Trophoblast cell (in vitro differentiated cells and primary cell): ENCODE data around the gene SLC13A3.

Experiments used
- DNase-seq, 2 donors: peaks; one replicate each; pipeline ENCODE4 v3.0.0-alpha.2; 2016
- H2AFZ ChIP-seq: 2 replicates; pipeline ENCODE4 v1.6.1; 2013; ENCODE audit warnings: low read length, moderate library complexity, mild to moderate bottlenecking; ENCODE audit not compliant: insufficient read depth, poor library complexity
- H2AK5ac ChIP-seq: 2 replicates; pipeline ENCODE4 v1.6.1; 2013; ENCODE audit warnings: mild to moderate bottlenecking, low read length
- H2BK120ac ChIP-seq: 2 replicates; pipeline ENCODE4 v1.6.1; 2013; ENCODE audit warnings: low read length, mild to moderate bottlenecking, moderate library complexity; ENCODE audit not compliant: insufficient read depth, poor library complexity
- H2BK12ac ChIP-seq: 2 replicates; pipeline ENCODE4 v1.6.1; 2013; ENCODE audit warnings: mild to moderate bottlenecking, low read length, moderate library complexity
- H2BK5ac ChIP-seq: 2 replicates; pipeline ENCODE4 v1.6.1; 2013; ENCODE audit warnings: low read length, low read depth, moderate library complexity, mild to moderate bottlenecking; ENCODE audit not compliant: poor library complexity
- H3K14ac ChIP-seq: 2 replicates; pipeline ENCODE4 v1.6.1; 2013; ENCODE audit warnings: mild to moderate bottlenecking, low read length
- H3K18ac ChIP-seq: 2 replicates; pipeline ENCODE4 v1.6.1; 2013; ENCODE audit warnings: mild to moderate bottlenecking, low read length
- H3K23ac ChIP-seq: 2 replicates; pipeline ENCODE4 v1.6.1; 2013; ENCODE audit warnings: low read length
- H3K27ac ChIP-seq: 2 replicates; pipeline ENCODE4 v1.5.1; 2013; ENCODE audit warnings: low read depth, mild to moderate bottlenecking, inconsistent platforms, low read length, moderate library complexity
- H3K27me3 ChIP-seq: 2 replicates; pipeline ENCODE4 v1.6.1; 2013; ENCODE audit warnings: inconsistent platforms, mild to moderate bottlenecking, low read length, moderate library complexity; ENCODE audit not compliant: insufficient read depth
- H3K36me3 ChIP-seq, 2 experiments: 1 replicate in 1 of 2; 2 replicates in 1 of 2; pipeline ENCODE4 v1.6.1; 2013; ENCODE audit warnings: low read length in 2 of 2, mild to moderate bottlenecking in 2 of 2, moderate library complexity in 1 of 2; ENCODE audit not compliant: insufficient read depth in 2 of 2, control insufficient read depth in 1 of 2
- H3K4ac ChIP-seq: 2 replicates; pipeline ENCODE4 v1.6.1; 2013; ENCODE audit warnings: low read depth, mild to moderate bottlenecking, low read length, moderate library complexity
- H3K4me1 ChIP-seq, 2 experiments: 1 replicate in 1 of 2; 2 replicates in 1 of 2; pipeline ENCODE4 v1.6.1; 2013; ENCODE audit warnings: low read length in 2 of 2, mild to moderate bottlenecking in 2 of 2, moderate library complexity in 1 of 2; ENCODE audit not compliant: insufficient read depth in 2 of 2, control insufficient read depth in 1 of 2
- H3K4me2 ChIP-seq: 2 replicates; pipeline ENCODE4 v1.6.1; 2013; ENCODE audit warnings: inconsistent platforms, mild to moderate bottlenecking, low read length, moderate library complexity
- H3K4me3 ChIP-seq: 2 replicates; pipeline ENCODE4 v1.5.1; 2013; ENCODE audit warnings: mild to moderate bottlenecking, low read depth, low read length, inconsistent platforms
- H3K79me1 ChIP-seq: one replicate; pipeline ENCODE4 v1.6.1; 2013; ENCODE audit warnings: low read length
- H3K79me2 ChIP-seq: 2 replicates; pipeline ENCODE4 v1.6.1; 2013; ENCODE audit warnings: low read length, mild to moderate bottlenecking; ENCODE audit not compliant: control insufficient read depth, insufficient read depth, poor library complexity
- H3K9ac ChIP-seq: 2 replicates; pipeline ENCODE4 v1.6.1; 2013; ENCODE audit warnings: mild to moderate bottlenecking, low read length
- H3K9me3 ChIP-seq: 2 replicates; pipeline ENCODE4 v1.6.1; 2013; ENCODE audit warnings: low read depth, mild to moderate bottlenecking, control low read depth, inconsistent platforms, low read length; ENCODE audit not compliant: insufficient read depth
- H4K12ac ChIP-seq: 2 replicates; pipeline ENCODE4 v1.6.1; 2013; ENCODE audit warnings: low read depth, mild to moderate bottlenecking, low read length, moderate library complexity
- H4K8ac ChIP-seq: 2 replicates; pipeline ENCODE4 v1.6.1; 2013; ENCODE audit warnings: low read depth, mild to moderate bottlenecking, low read length, moderate library complexity
- H4K91ac ChIP-seq: one replicate; pipeline ENCODE4 v1.6.1; 2013; ENCODE audit warnings: low read depth, mild to moderate bottlenecking, low read length, moderate library complexity
- WGBS: extraction: QIAGEN DNeasy Blood & Tissue Kit; methylation state at CpG from one replicate; pipeline ENCODE4 v1.1.7; 2013; ENCODE audit warnings: missing lambda C conversion rate; ENCODE audit not compliant: insufficient read length, insufficient coverage; ENCODE audit errors: extremely low coverage; 5-methylcytosine and 5-hydroxymethylcytosine counted together

The SLC13A3 gene

GRCh38 chr20:46552460-46553420 is 98.5 kb downstream of the SLC13A3 start:
- no peaks in the 10 kb centered on the region for H3K79me2 ChIP-seq
- H2BK12ac ChIP-seq = no peak overlapping the region
- no peak overlapping the region for H3K18ac ChIP-seq
- H3K79me1 ChIP-seq = peaks cover 2% of the 10 kb centered on the region
- peaks cover 5 to 6% of the 10 kb centered on the region in 2 experiments for H3K4me1 ChIP-seq
- WGBS = no CpG with 5 or more reads among the region's 4 CpGs
- H3K36me3 ChIP-seq = no peaks in the 10 kb centered on the region
- H3K4ac ChIP-seq = peak overlapping the region; percentile 17
- H4K8ac ChIP-seq = no peak overlapping the region
- H2BK120ac ChIP-seq = no peak overlapping the region
- H3K27me3 ChIP-seq = no peaks in the 10 kb centered on the region
- H3K4me2 ChIP-seq = no peak overlapping the region
- H2AFZ ChIP-seq = no peak overlapping the region
- DNase-seq = peak in 1 of 2 donors; percentile 10
- H3K27ac ChIP-seq = peak overlapping the region; percentile 16
- H4K91ac ChIP-seq = no peak overlapping the region
- H4K12ac ChIP-seq = no peak overlapping the region
- no peak overlapping the region for H3K9ac ChIP-seq
- no peaks in the 10 kb centered on the region for H3K9me3 ChIP-seq
- no peak overlapping the region for H2AK5ac ChIP-seq
- no peak overlapping the region for H2BK5ac ChIP-seq
- no peak overlapping the region for H3K14ac ChIP-seq
- no peak overlapping the region for H3K4me3 ChIP-seq
- H3K23ac ChIP-seq = no peak overlapping the region

GRCh38 chr20:46551522-46552381 is 99.5 kb downstream of the SLC13A3 start:
- H4K91ac ChIP-seq = no peak overlapping the region
- no peaks in the 10 kb centered on the region for H3K79me2 ChIP-seq
- no peak overlapping the region for H2AFZ ChIP-seq
- no peak overlapping the region for H3K4me3 ChIP-seq
- H2BK12ac ChIP-seq = no peak overlapping the region
- no peak overlapping the region for H2AK5ac ChIP-seq
- no peak overlapping the region for H4K12ac ChIP-seq
- no peak overlapping the region for H3K27ac ChIP-seq
- no peak overlapping the region for H4K8ac ChIP-seq
- peaks cover 2% of the 10 kb centered on the region for H3K79me1 ChIP-seq
- no peak overlapping the region for H3K14ac ChIP-seq
- H2BK120ac ChIP-seq = no peak overlapping the region
- H3K36me3 ChIP-seq = no peaks in the 10 kb centered on the region
- H3K27me3 ChIP-seq = no peaks in the 10 kb centered on the region
- WGBS = no CpG with 5 or more reads among the region's 12 CpGs
- DNase-seq = peak in 1 of 2 donors; percentile 3
- no peak overlapping the region for H3K4ac ChIP-seq
- peaks cover 5 to 6% of the 10 kb centered on the region in 2 experiments for H3K4me1 ChIP-seq
- H2BK5ac ChIP-seq = no peak overlapping the region
- no peak overlapping the region for H3K4me2 ChIP-seq
- no peak overlapping the region for H3K9ac ChIP-seq
- no peak overlapping the region for H3K23ac ChIP-seq
- no peaks in the 10 kb centered on the region for H3K9me3 ChIP-seq
- no peak overlapping the region for H3K18ac ChIP-seq

- H3K4me3 ChIP-seq = no peak within 1 kb of the TSS
- no peak within 1 kb of the TSS for H3K27ac ChIP-seq
- H4K12ac ChIP-seq = no peak within 1 kb of the TSS
- no peak within 1 kb of the TSS for H3K18ac ChIP-seq
- H2BK120ac ChIP-seq = no peak within 1 kb of the TSS
- no peak within 1 kb of the TSS for H3K23ac ChIP-seq
- peaks cover 2% of the 10 kb centered on the region for H3K79me1 ChIP-seq
- H3K4me1 ChIP-seq = peaks cover 5 to 6% of the 10 kb centered on the region in 2 experiments
- no peak within 1 kb of the TSS for H3K4ac ChIP-seq
- H2AK5ac ChIP-seq = no peak within 1 kb of the TSS
- no peak within 1 kb of the TSS for H4K91ac ChIP-seq
- no peak within 1 kb of the TSS for H2BK5ac ChIP-seq
- H2BK12ac ChIP-seq = no peak within 1 kb of the TSS
- H3K36me3 ChIP-seq = no peaks in the 10 kb centered on the region
- DNase-seq = no peak
- WGBS = no CpG with 5 or more reads among the region's 9 CpGs
- no peaks in the 10 kb centered on the region for H3K79me2 ChIP-seq
- peaks cover 1% of the 10 kb centered on the region for H3K9me3 ChIP-seq
- no peak within 1 kb of the TSS for H3K14ac ChIP-seq
- H3K9ac ChIP-seq = no peak within 1 kb of the TSS
- no peaks in the 10 kb centered on the region for H3K27me3 ChIP-seq
- no peak within 1 kb of the TSS for H4K8ac ChIP-seq
- no peak within 1 kb of the TSS for H3K4me2 ChIP-seq
- no peak within 1 kb of the TSS for H2AFZ ChIP-seq
These were observed 100.8 kb downstream of the SLC13A3 start, which contains the start of gene OCSTAMP for GRCh38 chr20:46550461-46550860. OCSTAMP (minus strand) TSS chr20:46550654; CDS start chr20:46550560, 94 bp downstream.

- Histone ChIP-seq H3K4ac (no peak overlapping the region), H3K36me3 (no peaks in the 10 kb centered on the region), H4K8ac (no peak overlapping the region), H3K9ac (no peak overlapping the region), H4K12ac (no peak overlapping the region), H3K14ac (no peak overlapping the region), H3K18ac (no peak overlapping the region), H2AK5ac (no peak overlapping the region), H3K79me1 (peaks cover 2% of the 10 kb centered on the region), H3K9me3 (peaks cover 1% of the 10 kb centered on the region), H3K27ac (no peak overlapping the region), H3K4me2 (no peak overlapping the region), H3K27me3 (no peaks in the 10 kb centered on the region), H2BK12ac (no peak overlapping the region), H2BK5ac (no peak overlapping the region), H4K91ac (no peak overlapping the region), H3K79me2 (no peaks in the 10 kb centered on the region), H2AFZ (no peak overlapping the region), H3K4me1 (peaks cover 5 to 6% of the 10 kb centered on the region in 2 experiments), H3K4me3 (no peak overlapping the region), H2BK120ac (no peak overlapping the region), H3K23ac (no peak overlapping the region)
- WGBS = no CpG with 5 or more reads among the region's 4 CpGs
- DNase-seq = no peak
These were observed 101.9 kb downstream of the SLC13A3 start for GRCh38 chr20:46549188-46549972.
